Neural cell (in vitro differentiated cells): ENCODE data around the gene MEA1. TPM values are rescaled to one million over a fixed set of nuclear protein-coding genes. Genes with fewer than 3 reads are reported as not detected.

Experiments
- H2AFZ ChIP-seq: fragments of 200-600, 300-800 bp; sonication (generic), shearing (Covaris generic); 2 replicates; pipeline ENCODE4 v1.6.0; 2014; ENCODE audit warnings: low read depth, mild to moderate bottlenecking, antibody characterized with exemption, low read length, moderate library complexity
- H3F3A ChIP-seq: fragments of 200-600 bp; shearing (Covaris generic); 2 replicates; pipeline ENCODE4 v1.6.1; 2016; ENCODE audit warnings: mild to moderate bottlenecking, moderate library complexity, mixed read lengths, antibody characterized with exemption, low read length; ENCODE audit not compliant: insufficient read depth, poor library complexity, severe bottlenecking
- H3K27ac ChIP-seq: fragments of 200-600, 300-800 bp; sonication (generic), shearing (Covaris generic); 2 replicates; pipeline ENCODE4 v1.5.1; 2014; ENCODE audit warnings: mild to moderate bottlenecking, low read length, moderate library complexity
- H3K27me3 ChIP-seq: fragments of 300-800, 200-600 bp; sonication (generic), shearing (Covaris generic); 2 replicates; pipeline ENCODE4 v1.6.0; 2014; ENCODE audit warnings: mild to moderate bottlenecking, low read depth, low read length, moderate library complexity; ENCODE audit not compliant: insufficient read depth
- H3K36me3 ChIP-seq: fragments of 300-800, 200-600 bp; sonication (generic), shearing (Covaris generic); 2 replicates; pipeline ENCODE4 v1.5.1; 2014; ENCODE audit warnings: mild to moderate bottlenecking, antibody characterized with exemption, low read length, moderate library complexity; ENCODE audit not compliant: insufficient read depth
- H3K4me2 ChIP-seq: fragments of 300-800, 200-600 bp; sonication (generic), shearing (Covaris generic); 2 replicates; pipeline ENCODE4 v1.6.0; 2014; ENCODE audit warnings: mild to moderate bottlenecking, low read length
- H3K4me3 ChIP-seq: fragments of 300-800, 200-600 bp; sonication (generic), shearing (Covaris generic); 2 replicates; pipeline ENCODE4 v1.5.1; 2014; ENCODE audit warnings: mild to moderate bottlenecking, low read length, moderate library complexity
- H3K79me2 ChIP-seq: fragments of 200-600 bp; shearing (Covaris generic); replicated peaks from 2 replicates; pipeline ENCODE4 v1.6.0; 2014; ENCODE audit warnings: mild to moderate bottlenecking, low read length, moderate library complexity; ENCODE audit not compliant: insufficient read depth
- H3K9ac ChIP-seq: fragments of 300-800, 200-600 bp; sonication (generic), shearing (Covaris generic); 2 replicates; pipeline ENCODE4 v1.6.1; 2016; ENCODE audit warnings: mild to moderate bottlenecking, low read length, mixed read lengths
- H3K9me2 ChIP-seq: fragments of 200-600 bp; shearing (Covaris generic); 2 replicates; pipeline ENCODE4 v1.6.1; 2016; ENCODE audit warnings: mild to moderate bottlenecking, low read length, mixed read lengths; ENCODE audit not compliant: insufficient read depth
- H3K9me3 ChIP-seq: fragments of 200-600, 300-800 bp; sonication (generic), shearing (Covaris generic); 2 replicates; pipeline ENCODE4 v1.6.1; 2016; ENCODE audit warnings: mild to moderate bottlenecking, mixed run types, low read length, moderate library complexity, mixed read lengths
- H4K20me1 ChIP-seq: fragments of 200-600 bp; shearing (Covaris generic); 2 replicates; pipeline ENCODE4 v1.6.1; 2016; ENCODE audit warnings: mild to moderate bottlenecking, mixed run types; ENCODE audit not compliant: insufficient read depth
- CTCF ChIP-seq: fragments of 450-650 bp; IDR thresholded peaks from 2 replicates; pipeline ENCODE4 v1.5.1; 2014; ENCODE audit warnings: antibody characterized with exemption, mild to moderate bottlenecking, moderate library complexity; ENCODE audit not compliant: poor library complexity, severe bottlenecking
- EP300 ChIP-seq: fragments of 450-650 bp; conservative IDR thresholded peaks from 2 replicates; pipeline ENCODE4 v1.6.1; 2014; ENCODE audit warnings: antibody characterized with exemption, mild to moderate bottlenecking, moderate library complexity; ENCODE audit not compliant: poor library complexity, severe bottlenecking
- EZH2 ChIP-seq: fragments of 200-600, 300-800 bp; shearing (Covaris generic), sonication (generic); IDR thresholded peaks from 2 replicates; pipeline ENCODE4 v1.6.1; 2014; ENCODE audit warnings: antibody characterized with exemption, low read length, borderline replicate concordance, mild to moderate bottlenecking; ENCODE audit not compliant: insufficient read depth, poor library complexity, severe bottlenecking
- MXI1 ChIP-seq: fragments of 450-650 bp; conservative IDR thresholded peaks from 2 replicates; pipeline ENCODE4 v1.6.1; 2014; ENCODE audit warnings: antibody characterized with exemption, mild to moderate bottlenecking; ENCODE audit not compliant: poor library complexity, severe bottlenecking
- POLR2AphosphoS5 ChIP-seq: IDR thresholded peaks from 2 replicates; pipeline ENCODE4 v1.6.1; 2012
- RAD21 ChIP-seq: fragments of 450-650 bp; conservative IDR thresholded peaks from 2 replicates; pipeline ENCODE4 v1.6.1; 2014; ENCODE audit warnings: antibody characterized with exemption, mild to moderate bottlenecking, moderate library complexity
- SMC3 ChIP-seq: fragments of 450-650 bp; conservative IDR thresholded peaks from 2 replicates; pipeline ENCODE4 v1.6.1; 2014; ENCODE audit warnings: antibody characterized with exemption, mild to moderate bottlenecking, moderate library complexity; ENCODE audit not compliant: poor library complexity
- TAF1 ChIP-seq: IDR thresholded peaks from 2 replicates; pipeline ENCODE4 v1.6.1; 2012; ENCODE audit warnings: low read depth
- polyA plus RNA-seq: library from polyadenylated mRNA; depleted of rRNA; stranded (reverse); fragments of >200 nt; gene quantifications from 2 replicates; pipeline ENCODE4 v1.2.3, GENCODE V29; 2014
- TF ChIP-seq, protein P1 (sequence below): IDR thresholded peaks from 2 replicates; pipeline ENCODE4 v1.6.1; 2012; ENCODE audit warnings: borderline replicate concordance

MEA1 gene
- polyA plus RNA-seq, 1 donor from 2014 or later = 119 TPM

GRCh38 chr6:43037197-43037596 lies 23.5 kb upstream of the MEA1 start:
- Histone ChIP-seq H3K27ac (no peak overlapping the region), H3K36me3 (no peaks in the 10 kb centered on the region), H3F3A (no peaks in the 10 kb centered on the region), H3K9me3 (no peaks in the 10 kb centered on the region), H4K20me1 (no peaks in the 10 kb centered on the region), H3K4me3 (no peak overlapping the region), H3K9ac (no peak overlapping the region), H2AFZ (no peak overlapping the region), H3K9me2 (no peaks in the 10 kb centered on the region), H3K27me3 (no peaks in the 10 kb centered on the region), H3K79me2 (no peaks in the 10 kb centered on the region), H3K4me2 (no peak overlapping the region)
- TF ChIP-seq EP300 (no peak), EZH2 (no peak), SMC3 (no peak), RAD21 (no peak), TAF1 (no peak), MXI1 (no peak), POLR2AphosphoS5 (no peak), CTCF (no peak)
- TF ChIP-seq, protein P1, sequence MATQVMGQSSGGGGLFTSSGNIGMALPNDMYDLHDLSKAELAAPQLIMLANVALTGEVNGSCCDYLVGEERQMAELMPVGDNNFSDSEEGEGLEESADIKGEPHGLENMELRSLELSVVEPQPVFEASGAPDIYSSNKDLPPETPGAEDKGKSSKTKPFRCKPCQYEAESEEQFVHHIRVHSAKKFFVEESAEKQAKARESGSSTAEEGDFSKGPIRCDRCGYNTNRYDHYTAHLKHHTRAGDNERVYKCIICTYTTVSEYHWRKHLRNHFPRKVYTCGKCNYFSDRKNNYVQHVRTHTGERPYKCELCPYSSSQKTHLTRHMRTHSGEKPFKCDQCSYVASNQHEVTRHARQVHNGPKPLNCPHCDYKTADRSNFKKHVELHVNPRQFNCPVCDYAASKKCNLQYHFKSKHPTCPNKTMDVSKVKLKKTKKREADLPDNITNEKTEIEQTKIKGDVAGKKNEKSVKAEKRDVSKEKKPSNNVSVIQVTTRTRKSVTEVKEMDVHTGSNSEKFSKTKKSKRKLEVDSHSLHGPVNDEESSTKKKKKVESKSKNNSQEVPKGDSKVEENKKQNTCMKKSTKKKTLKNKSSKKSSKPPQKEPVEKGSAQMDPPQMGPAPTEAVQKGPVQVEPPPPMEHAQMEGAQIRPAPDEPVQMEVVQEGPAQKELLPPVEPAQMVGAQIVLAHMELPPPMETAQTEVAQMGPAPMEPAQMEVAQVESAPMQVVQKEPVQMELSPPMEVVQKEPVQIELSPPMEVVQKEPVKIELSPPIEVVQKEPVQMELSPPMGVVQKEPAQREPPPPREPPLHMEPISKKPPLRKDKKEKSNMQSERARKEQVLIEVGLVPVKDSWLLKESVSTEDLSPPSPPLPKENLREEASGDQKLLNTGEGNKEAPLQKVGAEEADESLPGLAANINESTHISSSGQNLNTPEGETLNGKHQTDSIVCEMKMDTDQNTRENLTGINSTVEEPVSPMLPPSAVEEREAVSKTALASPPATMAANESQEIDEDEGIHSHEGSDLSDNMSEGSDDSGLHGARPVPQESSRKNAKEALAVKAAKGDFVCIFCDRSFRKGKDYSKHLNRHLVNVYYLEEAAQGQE = no peak

DNA sequence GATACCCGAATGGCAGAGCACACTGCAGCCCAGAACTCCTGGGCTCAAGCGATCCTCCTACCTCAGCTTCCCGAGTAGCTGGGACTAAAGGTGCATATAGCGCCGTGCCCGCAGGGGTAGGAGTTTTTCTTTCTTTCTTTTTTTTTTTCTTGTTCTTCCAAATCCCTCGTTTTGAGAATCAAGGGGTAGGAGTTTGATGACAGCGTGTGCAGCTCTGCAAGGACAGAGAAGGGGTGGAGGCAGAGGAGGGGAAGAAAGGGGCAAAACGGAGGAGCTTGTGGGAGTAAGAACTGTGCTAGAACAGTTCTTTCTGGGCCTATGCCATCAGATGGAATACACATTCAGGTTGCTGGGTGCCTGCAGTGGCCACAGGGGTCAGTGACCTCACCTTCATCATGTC lies 23.0 kb upstream of the MEA1 start:
- TF ChIP-seq CTCF = no peak
- TF ChIP-seq POLR2AphosphoS5 = no peak
- no peak for TF ChIP-seq EZH2
- TF ChIP-seq TAF1 = no peak
- TF ChIP-seq RAD21 = no peak
- Histone ChIP-seq H3K9ac (no peak overlapping the region), H3K9me3 (no peaks in the 10 kb centered on the region), H3K36me3 (no peaks in the 10 kb centered on the region), H3K4me3 (no peak overlapping the region), H2AFZ (no peak overlapping the region), H3K27me3 (no peaks in the 10 kb centered on the region), H3F3A (no peaks in the 10 kb centered on the region), H3K9me2 (no peaks in the 10 kb centered on the region), H4K20me1 (no peaks in the 10 kb centered on the region), H3K27ac (no peak overlapping the region), H3K4me2 (no peak overlapping the region), H3K79me2 (no peaks in the 10 kb centered on the region)
